Spleen (tissue), 11 donors: ENCODE measurements around the gene DEPDC7. TPM values are rescaled to one million over a fixed set of nuclear protein-coding genes. Genes with fewer than 3 reads are reported as not detected.

Source experiments
- polyA plus RNA-seq, 3 donors: library from polyadenylated mRNA; stranded (reverse); fragments of 200-250 nt; gene quantifications; one replicate each; pipeline ENCODE4 v1.2.1, GENCODE V29; 2013
- small RNA-seq, 4 donors: library from RNA; depleted of rRNA; stranded (forward); fragments of <200 nt; gene quantifications; one replicate each; pipeline ENCODE3, GENCODE V24; 2016
- total RNA-seq, 7 donors: library from RNA; depleted of rRNA in 3 of 7; stranded (reverse); fragments of >200 nt in 3 of 7; fragmentation: NEBNext Ultra II Directional in 4 of 7; extraction: Animal tissue kit (Norgen Biotek cat#: 25700) in 4 of 7; gene quantifications; one replicate each; pipeline versions ENCODE4 v1.1.0 to v1.2.1, GENCODE V29; 2016 to 2021
- donor health status: healthy with polysubstance abuse.
- donor health status: DM: no; HTN: no; CAD: no; lungs with moderate emphysema.
- donor health status: DM: no; HTN: no; CAD: no.
- donor health status: Bipolar disorder and iron deficiency.
- donor health status: healthy.
- donor health status: DM: no; HTN: no; CAD: no.
- donor health status: DM: yes; HTN: yes; CAD: no.

DEPDC7 gene
- total and polyA plus RNA-seq, 10 donors, result 0.30 to 0.88 (median 0.54) TPM; not detected in 3

Small RNAs within 50 kb of the gene (small RNA-seq; reads per million reads assigned to genes)
- gene RF00019, result 0 reads per million in 4 donors

Other genes with a start within 250 kb of the DEPDC7 start
- 1 to 10 TPM in 2 of 7 donors, under 1 TPM in 4, not detected in 1; 0.46 to 2.1 (median 0.72) TPM for gene CCDC73, start 221.2 kb upstream of the DEPDC7 start, total RNA-seq
- gene CCDC73, start 221.2 kb upstream of the DEPDC7 start, polyA plus RNA-seq, result under 1 TPM; 0.16 to 0.18 (median 0.17) TPM
- gene PRRG4, start 186.0 kb upstream of the DEPDC7 start, total RNA-seq, result 1 to 10 TPM; 2.8 to 6.7 (median 4.3) TPM
- gene PRRG4, start 186.0 kb upstream of the DEPDC7 start, polyA plus RNA-seq, result 1 to 10 TPM in 1 of 3 donors, under 1 TPM in 2; 0.65 to 2.6 (median 0.87) TPM
- gene QSER1, start 123.1 kb upstream of the DEPDC7 start, total RNA-seq, result 10 to 100 TPM; 19.7 to 34.9 (median 25.3) TPM
- gene QSER1, start 123.1 kb upstream of the DEPDC7 start, polyA plus RNA-seq, result 1 to 10 TPM; 2.4 to 3.0 (median 2.4) TPM
- 10 to 100 TPM; 14.4 to 48.2 (median 21.8) TPM for gene TCP11L1, start 23.7 kb downstream of the DEPDC7 start, total RNA-seq
- 1 to 10 TPM; 1.8 to 3.5 (median 2.1) TPM for gene TCP11L1, start 23.7 kb downstream of the DEPDC7 start, polyA plus RNA-seq
- gene CSTF3, start 145.6 kb downstream of the DEPDC7 start, total RNA-seq, result 10 to 100 TPM; 19.8 to 32.8 (median 28.2) TPM
- gene CSTF3, start 145.6 kb downstream of the DEPDC7 start, polyA plus RNA-seq, result 10 to 100 TPM; 24.7 to 25.9 (median 25.8) TPM
- gene HIPK3, start 241.5 kb downstream of the DEPDC7 start, total RNA-seq, result 100 to 1,000 TPM; 112 to 192 (median 135) TPM
- gene HIPK3, start 241.5 kb downstream of the DEPDC7 start, polyA plus RNA-seq, result 10 to 100 TPM; 11.5 to 17.1 (median 12.8) TPM